GM23248 (cell line): ENCODE results near the gene ENTPD2.

Experiments used
- EZH2 ChIP-seq: fragments of 200-600 bp; sonication (generic); IDR thresholded peaks from 2 replicates; pipeline ENCODE4 v1.6.1; 2018; ENCODE audit warnings: antibody characterized with exemption, mild to moderate bottlenecking; ENCODE audit not compliant: insufficient read depth, poor library complexity, severe bottlenecking
- EZH2phosphoT487 ChIP-seq: fragments of 200-600 bp; sonication (generic); IDR thresholded peaks from 2 replicates; pipeline ENCODE4 v1.6.1; 2018; ENCODE audit warnings: antibody characterized with exemption, moderate library complexity, mild to moderate bottlenecking, low read depth; ENCODE audit not compliant: insufficient read depth

- TF ChIP-seq EZH2 (no peak), EZH2phosphoT487 (no peak)
Measured at GRCh38 chr9:137041124-137041523, 12.7 kb downstream of the ENTPD2 start.
